GM12801 (cell line): ENCODE measurements around the gene SLC1A7.

ENCODE experiments used
- CTCF ChIP-seq: IDR thresholded peaks from one replicate; pipeline ENCODE4 v1.5.1; 2011; ENCODE audit warnings: control low read depth; ENCODE audit not compliant: insufficient read length; ENCODE audit errors: extremely low read depth

SLC1A7 gene

DNA sequence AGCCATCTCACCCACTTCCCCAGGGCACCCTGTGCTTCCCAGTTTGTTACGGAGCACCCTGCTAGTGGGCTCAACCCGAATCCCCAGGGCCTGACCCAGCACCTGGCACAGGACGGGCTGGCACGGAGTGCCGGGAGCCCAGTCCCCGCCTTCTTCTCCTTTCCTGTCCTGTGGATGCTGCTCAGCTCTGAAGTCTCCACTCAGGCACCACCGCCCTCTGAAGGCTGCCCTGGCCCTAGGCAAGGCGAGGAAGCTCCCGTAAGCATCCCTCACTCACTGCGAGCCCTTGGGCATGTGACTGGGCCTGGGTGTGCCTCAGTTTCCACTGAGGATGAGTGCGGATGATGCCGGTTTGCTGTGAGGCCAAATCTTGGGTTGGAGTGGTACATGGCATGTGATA is 21.8 kb downstream of the SLC1A7 start:
- no peak for TF ChIP-seq CTCF

DNA sequence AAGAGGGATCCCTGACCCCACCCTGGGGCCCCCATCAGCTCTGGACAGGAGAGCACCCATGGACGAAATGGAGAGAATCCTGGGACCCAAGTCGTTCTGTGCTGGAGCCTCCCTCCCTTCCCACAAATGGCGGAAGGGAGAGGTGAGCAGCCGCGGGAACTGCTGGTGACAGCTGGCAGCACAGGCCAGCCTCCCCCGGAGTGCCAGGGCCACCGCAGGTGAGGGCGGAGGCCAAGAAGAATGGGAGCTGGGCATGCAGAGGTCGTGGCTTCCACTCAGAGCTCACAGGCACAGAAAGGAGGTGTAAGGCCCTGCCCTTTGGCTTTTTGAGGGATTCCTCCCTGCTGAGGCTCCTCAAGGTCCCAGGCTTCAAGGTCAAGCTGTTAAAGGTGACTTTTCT is 24.6 kb downstream of the SLC1A7 start:
- TF ChIP-seq CTCF, result no peak

- TF ChIP-seq CTCF, result no peak
Measured at GRCh38 chr1:53116933-53117600, 25.4 kb downstream of the SLC1A7 start.

GRCh38 chr1:53116307-53116810 is 26.1 kb downstream of the SLC1A7 start:
- no peak for TF ChIP-seq CTCF

DNA sequence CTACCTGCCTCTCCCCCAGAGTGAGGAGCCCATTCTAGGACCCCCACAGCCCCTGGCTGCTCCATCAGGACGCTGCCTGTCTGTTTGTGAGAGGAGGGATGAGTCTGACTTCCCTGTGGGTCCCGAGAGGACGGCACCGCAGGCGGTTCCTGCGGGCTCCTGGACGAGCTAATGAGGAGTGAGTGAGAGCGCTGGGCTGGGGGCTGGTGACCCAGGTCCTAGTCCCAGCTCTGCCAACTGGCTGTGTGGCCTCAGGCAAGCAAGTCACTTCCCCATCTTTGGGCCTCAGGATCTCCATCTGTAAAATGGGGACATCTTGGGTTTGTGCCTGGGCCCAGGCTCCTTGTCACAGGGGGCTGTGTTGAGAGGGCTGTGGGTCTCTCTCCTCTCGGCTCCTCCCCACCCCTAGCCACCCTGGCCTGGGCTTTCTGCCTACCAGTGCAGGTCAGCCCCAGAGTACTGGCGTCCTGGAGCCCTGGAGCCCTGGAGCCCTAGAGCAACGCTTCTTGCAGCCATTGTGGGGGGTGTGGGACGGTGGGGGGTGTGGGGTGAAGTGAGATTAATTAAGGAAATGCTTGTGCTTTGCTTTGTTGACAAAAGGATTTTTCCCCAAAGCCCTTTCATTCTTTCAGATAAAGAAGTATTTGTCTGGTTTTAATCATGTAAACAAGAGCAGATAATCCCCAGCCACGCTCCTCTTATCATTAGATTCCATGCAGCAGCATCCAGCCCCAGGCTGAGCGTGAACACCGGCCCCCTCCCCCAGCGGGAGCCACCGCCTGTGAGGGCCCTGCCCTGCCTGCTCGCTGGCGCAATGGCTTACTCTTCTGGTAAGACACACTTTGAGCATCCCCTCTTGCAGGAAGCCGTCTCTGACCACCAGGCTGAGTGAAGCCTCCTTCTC is 26.8 kb downstream of the SLC1A7 start:
- TF ChIP-seq CTCF, result no peak

DNA sequence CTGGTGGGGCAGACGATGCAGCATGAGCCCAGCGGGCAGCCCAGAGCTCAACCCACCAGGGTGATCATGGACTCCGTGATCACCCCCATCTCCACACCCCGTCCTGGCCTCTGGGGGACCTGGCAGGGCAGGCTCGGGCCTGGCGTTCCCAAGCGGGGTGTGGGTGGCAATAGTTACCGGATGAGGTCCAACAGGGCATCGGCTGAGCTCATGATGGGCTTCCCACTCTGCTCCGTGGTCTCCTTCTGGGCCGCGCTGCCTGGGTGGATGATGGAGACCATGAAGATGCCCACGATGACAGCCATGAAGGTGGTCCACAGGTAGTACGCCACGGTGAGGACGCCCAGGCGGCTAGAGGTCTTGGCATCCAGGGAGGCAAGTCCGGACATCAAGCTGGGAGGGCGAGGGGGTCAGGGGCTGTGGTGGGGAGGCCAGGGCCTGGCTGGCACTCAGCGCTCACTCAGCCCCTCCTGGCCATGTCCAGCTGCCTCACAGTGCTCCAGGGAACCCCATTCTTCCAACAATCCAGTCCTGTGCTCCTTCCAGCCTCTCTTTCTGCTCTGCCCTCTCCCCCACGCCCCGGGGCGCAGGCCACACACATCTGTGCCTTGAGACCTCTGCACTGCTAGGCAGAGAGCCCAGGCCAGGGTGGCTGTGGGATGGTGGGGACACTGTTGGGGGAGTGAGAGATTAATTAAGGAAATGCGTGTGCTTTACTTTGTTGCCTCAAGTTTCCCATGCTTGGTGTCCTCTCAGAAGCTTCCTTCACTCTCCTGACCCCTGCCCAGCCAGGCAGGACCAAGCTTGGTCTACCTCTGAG is 27.6 kb downstream of the SLC1A7 start:
- no peak for TF ChIP-seq CTCF

GRCh38 chr1:53114090-53114489 is 28.3 kb downstream of the SLC1A7 start:
- TF ChIP-seq CTCF, result no peak
